ENCODE data around the gene ADD2.

DNA sequence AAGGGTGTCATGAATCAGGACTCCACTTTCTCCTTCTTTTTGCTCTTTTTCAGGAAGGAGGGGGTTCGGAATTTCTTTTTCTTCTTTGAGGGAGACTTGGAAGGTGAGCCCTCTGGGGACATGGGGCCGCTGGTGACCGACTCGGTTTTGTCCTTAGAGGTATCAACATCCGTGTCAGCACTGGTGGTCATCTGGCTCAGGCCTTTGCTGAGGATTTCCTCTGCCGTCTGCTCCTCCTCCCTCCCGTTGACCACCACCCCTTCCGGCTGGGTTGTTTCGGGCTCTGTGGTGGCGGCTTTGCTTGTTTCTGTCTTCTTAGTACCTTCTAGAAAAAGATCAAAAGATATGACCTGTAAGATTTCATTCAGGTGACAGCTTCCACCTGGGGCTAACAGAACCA, 104.6 kb downstream of the ADD2 start:
- TF ChIP-seq, protein P1, sequence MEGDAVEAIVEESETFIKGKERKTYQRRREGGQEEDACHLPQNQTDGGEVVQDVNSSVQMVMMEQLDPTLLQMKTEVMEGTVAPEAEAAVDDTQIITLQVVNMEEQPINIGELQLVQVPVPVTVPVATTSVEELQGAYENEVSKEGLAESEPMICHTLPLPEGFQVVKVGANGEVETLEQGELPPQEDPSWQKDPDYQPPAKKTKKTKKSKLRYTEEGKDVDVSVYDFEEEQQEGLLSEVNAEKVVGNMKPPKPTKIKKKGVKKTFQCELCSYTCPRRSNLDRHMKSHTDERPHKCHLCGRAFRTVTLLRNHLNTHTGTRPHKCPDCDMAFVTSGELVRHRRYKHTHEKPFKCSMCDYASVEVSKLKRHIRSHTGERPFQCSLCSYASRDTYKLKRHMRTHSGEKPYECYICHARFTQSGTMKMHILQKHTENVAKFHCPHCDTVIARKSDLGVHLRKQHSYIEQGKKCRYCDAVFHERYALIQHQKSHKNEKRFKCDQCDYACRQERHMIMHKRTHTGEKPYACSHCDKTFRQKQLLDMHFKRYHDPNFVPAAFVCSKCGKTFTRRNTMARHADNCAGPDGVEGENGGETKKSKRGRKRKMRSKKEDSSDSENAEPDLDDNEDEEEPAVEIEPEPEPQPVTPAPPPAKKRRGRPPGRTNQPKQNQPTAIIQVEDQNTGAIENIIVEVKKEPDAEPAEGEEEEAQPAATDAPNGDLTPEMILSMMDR (IDR thresholded peaks at IDR 0.05; ENCODE audit: low read depth, low read length, missing input control), result no peak
- TF ChIP-seq, protein P2, sequence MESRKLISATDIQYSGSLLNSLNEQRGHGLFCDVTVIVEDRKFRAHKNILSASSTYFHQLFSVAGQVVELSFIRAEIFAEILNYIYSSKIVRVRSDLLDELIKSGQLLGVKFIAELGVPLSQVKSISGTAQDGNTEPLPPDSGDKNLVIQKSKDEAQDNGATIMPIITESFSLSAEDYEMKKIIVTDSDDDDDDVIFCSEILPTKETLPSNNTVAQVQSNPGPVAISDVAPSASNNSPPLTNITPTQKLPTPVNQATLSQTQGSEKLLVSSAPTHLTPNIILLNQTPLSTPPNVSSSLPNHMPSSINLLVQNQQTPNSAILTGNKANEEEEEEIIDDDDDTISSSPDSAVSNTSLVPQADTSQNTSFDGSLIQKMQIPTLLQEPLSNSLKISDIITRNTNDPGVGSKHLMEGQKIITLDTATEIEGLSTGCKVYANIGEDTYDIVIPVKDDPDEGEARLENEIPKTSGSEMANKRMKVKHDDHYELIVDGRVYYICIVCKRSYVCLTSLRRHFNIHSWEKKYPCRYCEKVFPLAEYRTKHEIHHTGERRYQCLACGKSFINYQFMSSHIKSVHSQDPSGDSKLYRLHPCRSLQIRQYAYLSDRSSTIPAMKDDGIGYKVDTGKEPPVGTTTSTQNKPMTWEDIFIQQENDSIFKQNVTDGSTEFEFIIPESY (IDR thresholded peaks at IDR 0.05), result no peak
- no peak for TF ChIP-seq EGR1 (IDR thresholded peaks at IDR 0.05; ENCODE audit: low read depth in 2 of 2)
- TF ChIP-seq YY1 (IDR thresholded peaks at IDR 0.05), result no peak
- TF ChIP-seq REST (IDR thresholded peaks at IDR 0.05), result no peak

Data from liver (tissue), 3 donors.